ENCODE data around the gene TBC1D13.
A peak's percentile ranks its signal among the peaks of the same experiment; 100 is the strongest.
"Not testable (repeated sequence)": the region's sequence is repeated elsewhere in the genome, so short reads cannot be mapped to it uniquely, and the experiment has no call there.

Gene TBC1D13

GRCh38 chr9:128786681-128787601, at the start of gene TBC1D13:
Gene TBC1D13 (plus strand): TSS chr9:128787253. CDS start chr9:128787354, 101 bp downstream.
- DNase-seq: peak; percentile 92

- DNase-seq: no peak
These were observed 44.7 kb upstream of the TBC1D13 start for GRCh38 chr9:128742401-128742800.

- no peak for DNase-seq
These were observed 43.6 kb upstream of the TBC1D13 start for GRCh38 chr9:128743421-128743820.

GRCh38 chr9:128747241-128747640, 39.8 kb upstream of the TBC1D13 start:
- DNase-seq: no peak

GRCh38 chr9:128750926-128751595, 36.0 kb upstream of the TBC1D13 start:
- no peak for DNase-seq

GRCh38 chr9:128753627-128754026, 33.4 kb upstream of the TBC1D13 start:
- no peak for DNase-seq

- no peak for DNase-seq
These were observed 29.5 kb upstream of the TBC1D13 start for GRCh38 chr9:128757602-128758001.

GRCh38 chr9:128762671-128763449, 24.2 kb upstream of the TBC1D13 start:
- DNase-seq: no peak

GRCh38 chr9:128764361-128764760, 22.7 kb upstream of the TBC1D13 start:
- no peak for DNase-seq

GRCh38 chr9:128765499-128765898, 21.6 kb upstream of the TBC1D13 start:
- DNase-seq: no peak

GRCh38 chr9:128768606-128769005, 18.4 kb upstream of the TBC1D13 start:
- no peak for DNase-seq

- DNase-seq: no peak
These were observed 16.6 kb upstream of the TBC1D13 start for GRCh38 chr9:128770286-128771030.

GRCh38 chr9:128771094-128771721, 15.8 kb upstream of the TBC1D13 start:
- DNase-seq: peak; percentile 49

GRCh38 chr9:128771745-128772519, 15.1 kb upstream of the TBC1D13 start, which contains the start of gene ZER1:
Gene ZER1 (minus strand): TSS chr9:128771927. CDS start chr9:128755565, 16,362 bp downstream.
- peak; percentile 97 for DNase-seq

GRCh38 chr9:128773049-128773448, 14.0 kb upstream of the TBC1D13 start:
- DNase-seq: no peak

- no peak for DNase-seq
These were observed 12.2 kb upstream of the TBC1D13 start for GRCh38 chr9:128774804-128775203.

GRCh38 chr9:128780093-128780492, 7.0 kb upstream of the TBC1D13 start:
- not testable (repeated sequence) for DNase-seq

- DNase-seq: no peak
These were observed 5.6 kb upstream of the TBC1D13 start for GRCh38 chr9:128781187-128782070.

- no peak for DNase-seq
These were observed 4.4 kb upstream of the TBC1D13 start for GRCh38 chr9:128782669-128783068.

- DNase-seq: no peak
These were observed 1.6 kb upstream of the TBC1D13 start for GRCh38 chr9:128785427-128785826.
